ENCODE measurements around the gene TRAK1. TPM values are rescaled to one million over a fixed set of nuclear protein-coding genes. Genes with fewer than 3 reads are reported as not detected.
A peak's percentile ranks its signal among the peaks of the same experiment; 100 is the strongest.

The TRAK1 gene
- total RNA-seq, 1 donor from 2014 or later, result 273 TPM

GRCh38 chr3:42062464-42062863 is 28.7 kb upstream of the TRAK1 start:
- intact Hi-C loops (cut with DNase I), result loop anchor here (5.0 kb wide), 1 partner anchor 40 kb away; no protein-coding TSS in a partner anchor
- ATAC-seq (ENCODE audit: poor library complexity) (no peak), DNase-seq (no peak)

- no peak for DNase-seq
- no peak for ATAC-seq (ENCODE audit: poor library complexity)
- intact Hi-C loops (cut with DNase I), result loop anchor here (5.0 kb wide), 1 partner anchor 42 kb away; no protein-coding TSS in a partner anchor
Observed at GRCh38 chr3:42063888-42064287, 27.3 kb upstream of the TRAK1 start.

GRCh38 chr3:42066516-42067181 is 24.5 kb upstream of the TRAK1 start:
- ATAC-seq (ENCODE audit: poor library complexity), result peak; percentile 42
- intact Hi-C loops (cut with DNase I), result no loop called here
- no peak for DNase-seq

- no peak for DNase-seq
- peak; percentile 67 for ATAC-seq (ENCODE audit: poor library complexity)
- intact Hi-C loops (cut with DNase I), result no loop called here
Observed at GRCh38 chr3:42067326-42067725, 23.8 kb upstream of the TRAK1 start.

DNA sequence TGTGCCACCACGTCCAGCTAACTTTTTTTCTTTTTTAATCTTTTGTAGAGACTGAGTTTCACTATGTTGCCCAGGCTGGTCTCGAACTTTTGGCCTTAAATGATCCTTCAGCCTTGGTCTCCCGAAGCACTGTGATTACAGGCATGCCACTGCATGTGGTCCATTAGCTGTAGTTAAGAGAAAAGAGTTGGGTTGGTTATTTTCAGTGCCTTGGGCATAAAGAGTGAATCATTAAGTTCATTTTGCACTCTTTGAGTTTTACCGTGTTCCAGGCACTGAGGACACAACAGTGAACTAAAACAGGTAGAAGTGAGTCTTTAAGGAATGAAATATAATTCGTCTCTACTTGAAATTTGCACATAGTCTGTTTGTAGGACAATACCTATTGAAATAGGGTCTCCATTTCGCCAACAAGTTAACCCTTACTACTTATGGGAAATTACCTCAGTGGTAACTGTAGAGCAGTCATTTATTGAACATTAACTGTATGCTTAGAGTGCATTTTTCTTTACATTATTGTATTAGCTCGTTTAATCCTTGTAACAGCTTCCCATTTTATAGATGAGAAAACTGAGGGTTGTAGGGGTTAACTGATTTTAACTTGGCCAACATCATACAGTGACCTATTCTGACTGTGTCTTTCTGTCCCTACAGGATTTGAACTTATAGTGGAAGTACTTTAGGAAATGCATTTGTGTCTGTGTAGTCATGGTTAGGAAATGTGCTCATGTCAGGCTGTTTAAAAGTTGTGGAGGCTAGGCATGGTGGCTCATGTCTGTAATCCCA is 22.7 kb upstream of the TRAK1 start:
- DNase-seq, result no peak
- intact Hi-C loops (cut with DNase I), result no loop called here
- ATAC-seq (ENCODE audit: poor library complexity), result no peak

DNA sequence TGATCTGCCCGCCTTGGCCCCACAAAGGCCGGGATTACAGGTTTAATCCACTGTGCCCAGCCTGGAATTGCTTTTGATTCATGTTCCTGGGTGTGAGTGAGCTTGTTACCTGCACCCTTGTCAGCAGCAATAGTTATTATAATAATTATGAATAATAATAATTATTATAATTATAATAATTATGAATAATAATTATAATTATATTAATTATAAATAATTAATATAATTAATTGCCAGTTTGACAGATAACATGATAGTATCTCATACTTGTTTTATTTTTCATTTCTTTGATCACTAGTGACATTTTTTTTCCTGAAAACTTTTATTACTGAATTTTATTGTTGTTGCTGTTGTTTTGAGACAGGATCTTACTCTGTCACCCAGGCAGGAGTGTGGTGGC is 21.1 kb upstream of the TRAK1 start:
- intact Hi-C loops (cut with DNase I), result no loop called here
- ATAC-seq (ENCODE audit: poor library complexity) (no peak), DNase-seq (no peak)

- no peak for ATAC-seq (ENCODE audit: poor library complexity)
- intact Hi-C loops (cut with DNase I), result no loop called here
- no peak for DNase-seq
Observed at GRCh38 chr3:42070524-42070923, 20.6 kb upstream of the TRAK1 start.

DNA sequence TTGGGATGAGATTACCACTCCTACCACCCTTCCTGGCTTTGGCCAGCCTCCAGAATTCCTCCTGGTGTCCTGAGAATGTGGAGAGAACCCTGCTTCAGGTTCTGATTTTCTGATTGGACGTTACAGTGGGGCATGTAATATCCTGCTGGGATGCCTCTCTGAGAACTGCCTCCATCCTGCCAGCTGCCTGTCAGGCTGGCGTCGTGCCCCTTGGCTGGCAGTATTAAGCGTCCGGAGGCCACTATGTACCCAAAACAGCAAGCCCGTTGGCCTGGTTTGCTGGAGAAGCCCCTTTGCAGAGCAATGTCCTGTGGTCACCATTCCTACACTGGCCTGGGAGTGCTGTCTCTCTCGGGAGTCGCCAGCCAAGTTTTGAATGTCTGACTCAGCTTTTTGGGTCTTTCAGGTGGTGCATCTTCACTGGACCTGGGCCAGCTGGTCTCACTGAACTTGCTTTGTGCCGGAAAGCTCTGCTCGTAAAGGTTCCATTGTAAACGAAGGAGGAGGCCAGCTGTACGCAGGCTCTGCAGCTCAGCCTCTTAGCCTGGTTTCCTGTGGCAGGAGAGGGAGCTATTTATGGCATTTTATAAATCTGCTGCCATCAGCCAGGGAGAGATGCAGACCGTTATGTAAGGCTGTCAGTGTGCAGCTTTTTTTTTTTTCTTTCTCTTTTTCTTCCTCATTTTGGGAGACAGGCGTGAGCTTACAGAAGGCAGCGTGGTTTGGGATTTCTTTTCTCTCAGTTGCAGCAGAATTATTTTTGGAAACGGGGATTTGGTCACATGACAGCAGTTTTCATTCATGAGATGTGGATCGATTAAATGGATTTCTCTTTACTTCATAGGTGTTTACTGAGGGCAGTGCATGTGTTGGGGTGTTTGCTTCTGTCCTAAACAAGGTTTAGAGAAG is 19.0 kb upstream of the TRAK1 start:
- intact Hi-C loops (cut with DNase I), result no loop called here
- ATAC-seq (ENCODE audit: poor library complexity), result peak; percentile 80
- DNase-seq, result peak; percentile 87

DNA sequence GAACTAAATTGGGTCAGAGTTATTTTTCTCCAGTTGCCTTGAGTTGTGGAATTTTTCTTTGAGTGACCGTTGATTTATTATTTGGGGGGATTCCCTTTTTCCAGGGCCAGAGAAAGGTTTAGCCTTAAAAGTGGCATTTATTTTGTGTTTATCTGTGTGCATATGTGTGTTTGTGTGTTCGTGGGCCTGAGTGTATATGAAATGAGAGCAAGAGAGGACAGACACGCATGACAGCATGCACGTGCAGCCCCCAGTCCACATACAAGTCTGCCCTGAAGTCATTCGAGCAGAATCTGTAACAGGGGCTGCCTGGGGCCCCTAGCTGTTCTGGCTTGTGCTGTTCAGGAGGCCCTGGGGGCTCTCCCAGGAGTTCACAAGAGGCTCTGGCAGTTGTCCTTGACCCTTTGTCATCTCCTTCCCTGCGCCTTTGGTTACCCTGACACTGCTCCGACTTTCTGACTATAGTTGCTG is 18.3 kb upstream of the TRAK1 start:
- intact Hi-C loops (cut with DNase I), result no loop called here
- DNase-seq, result no peak
- peak; percentile 5 for ATAC-seq (ENCODE audit: poor library complexity)

GRCh38 chr3:42077785-42078184 is 13.4 kb upstream of the TRAK1 start:
- intact Hi-C loops (cut with DNase I), result no loop called here
- ATAC-seq (ENCODE audit: poor library complexity) (peak; percentile 35), DNase-seq (peak; percentile 64)

- no peak for DNase-seq
- ATAC-seq (ENCODE audit: poor library complexity), result no peak
Observed at GRCh38 chr3:42078677-42079076, 12.5 kb upstream of the TRAK1 start.

GRCh38 chr3:42079701-42080452 is 11.3 kb upstream of the TRAK1 start:
- no peak for DNase-seq
- intact Hi-C loops (cut with DNase I), result no loop called here
- no peak for ATAC-seq (ENCODE audit: poor library complexity)

More at GRCh38 chr3:42078677-42079076, 12.5 kb upstream of the TRAK1 start:
- intact Hi-C loops (cut with DNase I), result no loop called here

- intact Hi-C loops (cut with DNase I), result no loop called here
- DNase-seq (no peak), ATAC-seq (ENCODE audit: poor library complexity) (peak; percentile 46)
Observed at GRCh38 chr3:42080453-42080872, 10.7 kb upstream of the TRAK1 start.

DNA sequence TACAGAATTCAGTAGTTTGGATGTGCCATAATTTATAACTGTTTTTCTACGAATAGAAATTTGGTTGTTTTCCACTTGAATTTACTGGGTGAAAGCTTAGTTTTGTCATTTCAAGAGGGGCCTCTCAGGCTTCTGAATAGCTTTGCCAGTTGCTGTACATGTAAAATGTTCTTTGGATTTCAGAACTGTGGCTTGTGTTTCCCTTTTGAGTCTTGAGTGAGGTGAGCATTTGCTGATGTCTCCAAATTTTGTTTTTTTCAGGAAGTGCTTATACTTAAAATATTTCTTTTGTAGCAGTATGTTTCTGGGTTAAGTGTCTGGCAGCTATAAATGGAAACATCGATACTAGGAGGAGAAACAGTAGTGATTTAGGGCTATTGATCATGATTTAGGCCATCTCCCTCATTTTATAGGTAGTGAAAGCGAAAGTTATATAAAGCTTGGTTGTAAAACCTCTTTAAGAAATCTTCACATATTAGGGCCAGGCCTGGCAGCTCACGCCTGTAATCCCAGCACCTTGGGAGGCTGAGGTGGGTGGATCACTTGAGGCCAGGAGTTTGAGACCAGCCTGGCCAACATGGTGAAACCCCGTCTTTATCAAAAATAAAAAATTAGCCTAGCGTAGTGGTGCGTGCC is 9.2 kb upstream of the TRAK1 start:
- ATAC-seq (ENCODE audit: poor library complexity) (no peak), DNase-seq (no peak)
- intact Hi-C loops (cut with DNase I), result no loop called here

DNA sequence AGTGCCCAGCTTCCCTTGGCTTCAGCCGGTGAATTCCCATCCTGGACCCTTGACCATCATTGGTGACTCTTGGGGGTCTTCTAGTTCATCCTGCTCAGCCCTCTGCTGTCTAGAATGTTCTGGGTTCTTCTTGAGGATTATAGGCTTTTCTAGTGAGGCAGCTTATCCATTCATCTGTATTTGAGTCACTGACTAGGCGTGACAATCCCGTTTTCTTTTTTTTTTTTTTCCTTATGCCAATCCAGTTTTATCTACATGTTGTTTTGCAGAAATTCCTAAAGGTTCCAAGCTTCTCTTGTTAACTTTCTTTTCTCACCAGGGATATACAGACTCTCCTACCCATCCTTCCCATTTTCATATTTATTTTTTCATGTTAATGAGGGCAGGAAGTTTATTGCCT is 6.6 kb upstream of the TRAK1 start:
- ATAC-seq (ENCODE audit: poor library complexity) (no peak), DNase-seq (no peak)
- intact Hi-C loops (cut with DNase I), result no loop called here

DNA sequence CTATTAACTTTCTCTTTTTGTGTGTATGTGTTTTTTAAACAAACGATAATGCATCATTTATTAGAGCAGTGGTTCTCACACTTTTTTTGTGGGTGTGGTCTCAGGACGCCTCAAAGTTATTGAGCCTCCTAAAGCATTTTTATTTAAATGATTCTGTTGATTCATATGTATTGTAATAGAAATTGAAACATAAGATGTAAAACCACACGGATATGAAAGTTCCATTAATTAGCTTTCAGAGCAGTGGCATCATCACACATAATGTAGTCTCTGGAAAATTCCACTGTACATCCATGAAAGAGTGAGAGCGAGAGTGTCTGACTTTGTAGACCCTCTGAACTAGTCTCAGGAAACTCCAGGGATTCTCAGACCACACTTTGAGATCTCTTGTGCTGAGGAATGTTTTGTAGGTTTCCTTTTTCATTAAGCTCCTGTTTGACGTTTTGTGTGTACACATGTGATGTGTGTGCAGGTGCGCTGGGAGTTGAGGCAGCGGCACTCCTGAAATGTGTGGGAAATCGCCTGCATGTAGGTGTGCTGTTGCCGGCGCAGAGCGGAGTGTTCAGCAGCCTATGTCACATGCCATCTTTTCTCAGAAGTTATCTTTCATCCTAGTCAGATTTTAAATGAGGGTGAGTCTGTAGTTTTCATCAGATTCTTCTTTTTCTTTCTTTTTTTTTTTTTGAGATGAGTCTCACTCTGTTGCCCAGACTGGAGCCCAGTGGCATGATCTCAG is 5.3 kb upstream of the TRAK1 start:
- ATAC-seq (ENCODE audit: poor library complexity) (no peak), DNase-seq (no peak)
- intact Hi-C loops (cut with DNase I), result no loop called here

DNA sequence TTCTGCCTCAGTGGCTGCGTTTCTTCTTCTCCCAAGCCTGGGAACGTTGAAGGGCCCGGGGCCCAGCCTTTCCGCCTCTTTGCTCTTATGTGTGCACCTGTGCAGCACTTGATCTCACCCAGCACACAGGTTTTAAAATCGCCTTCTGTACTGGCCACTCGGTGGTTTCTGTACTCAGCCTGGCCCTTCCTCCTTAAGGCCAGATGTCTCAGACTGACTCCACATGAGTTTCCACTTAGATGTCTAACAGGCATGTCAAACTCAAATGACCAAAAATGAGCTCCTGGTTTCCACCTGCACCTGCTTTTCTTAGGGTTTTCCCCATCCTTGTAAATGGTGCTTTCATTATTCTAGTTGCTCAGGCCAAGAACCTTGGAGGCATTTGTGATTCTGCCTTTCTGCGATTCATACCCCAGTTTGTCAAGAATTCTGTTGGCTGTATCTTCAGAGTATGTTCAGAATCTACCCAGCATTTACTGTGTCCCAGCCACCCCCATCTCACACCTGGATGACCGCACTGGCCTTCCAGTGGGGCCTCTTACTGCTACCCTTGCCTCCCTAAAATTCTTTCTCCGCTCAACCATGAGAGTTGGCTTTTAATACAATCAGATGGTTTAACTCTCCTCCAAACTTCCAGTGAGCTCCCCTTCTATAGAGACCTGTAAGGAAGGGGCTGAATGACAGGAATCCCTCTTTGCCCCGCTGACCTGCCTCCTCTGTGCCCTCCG is 2.2 kb upstream of the TRAK1 start:
- intact Hi-C loops (cut with DNase I), result no loop called here
- no peak for DNase-seq
- no peak for ATAC-seq (ENCODE audit: poor library complexity)

Measured in Right ventricle myocardium superior (tissue), 1 donor.